Muscle layer of duodenum (tissue), 2 donors: ENCODE data around the gene ZNF860.

ENCODE experiments used
- H3K27ac ChIP-seq: one replicate; pipeline ENCODE4 v1.7.0; 2013; ENCODE audit warnings: mild to moderate bottlenecking, low read length
- H3K27me3 ChIP-seq: one replicate; pipeline ENCODE4 v1.7.0; 2013; ENCODE audit warnings: low read depth, mild to moderate bottlenecking, control low read depth, low read length
- H3K36me3 ChIP-seq, 2 donors: one replicate each; pipeline ENCODE4 v1.7.0; 2013; ENCODE audit warnings: low read length in 2 of 2, control low read depth in 1 of 2, mild to moderate bottlenecking in 1 of 2; ENCODE audit not compliant: insufficient read depth in 2 of 2, control insufficient read depth in 1 of 2
- H3K4me1 ChIP-seq, 2 donors: one replicate each; pipeline ENCODE4 v1.7.0; 2013; ENCODE audit warnings: low read length in 2 of 2, mild to moderate bottlenecking in 2 of 2, control low read depth in 1 of 2, moderate library complexity in 1 of 2; ENCODE audit not compliant: insufficient read depth in 2 of 2, control insufficient read depth in 1 of 2
- H3K4me3 ChIP-seq, 2 donors: one replicate each; pipeline ENCODE4 v1.7.0; 2013; ENCODE audit warnings: low read length in 2 of 2, low read depth in 1 of 2, mild to moderate bottlenecking in 1 of 2
- H3K9me3 ChIP-seq, 2 donors: one replicate each; pipeline ENCODE4 v1.7.0; 2013; ENCODE audit warnings: low read length in 2 of 2, control low read depth in 1 of 2, mild to moderate bottlenecking in 1 of 2; ENCODE audit not compliant: control insufficient read depth in 1 of 2
- donor health status: healthy.

Gene ZNF860

DNA sequence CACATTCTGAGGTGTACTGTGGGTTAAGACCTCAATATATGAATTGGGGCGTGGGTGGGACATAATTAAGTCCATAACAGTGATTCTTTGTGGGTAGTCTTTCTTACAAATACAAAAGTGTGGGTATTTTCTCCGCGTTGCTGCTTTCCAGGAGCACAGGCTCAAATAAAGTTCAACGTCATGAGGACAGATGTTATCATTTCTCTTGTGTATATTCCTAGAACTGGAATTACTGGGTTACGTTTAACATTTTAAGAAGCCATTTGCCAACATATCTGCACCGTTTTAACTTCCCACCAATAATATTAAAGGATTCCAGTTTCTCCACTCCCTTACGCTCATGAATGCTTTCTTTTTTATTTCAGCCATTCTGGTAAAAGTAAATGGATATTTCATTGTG is 39.6 kb downstream of the ZNF860 start:
- peaks cover 7 to 9% of the 10 kb centered on the region in 2 donors for H3K4me1 ChIP-seq
- H3K4me3 ChIP-seq = no peak overlapping the region
- no peaks in the 10 kb centered on the region for H3K27me3 ChIP-seq
- H3K9me3 ChIP-seq = no peaks in the 10 kb centered on the region
- no peaks in the 10 kb centered on the region for H3K36me3 ChIP-seq
- H3K27ac ChIP-seq = no peak overlapping the region

DNA sequence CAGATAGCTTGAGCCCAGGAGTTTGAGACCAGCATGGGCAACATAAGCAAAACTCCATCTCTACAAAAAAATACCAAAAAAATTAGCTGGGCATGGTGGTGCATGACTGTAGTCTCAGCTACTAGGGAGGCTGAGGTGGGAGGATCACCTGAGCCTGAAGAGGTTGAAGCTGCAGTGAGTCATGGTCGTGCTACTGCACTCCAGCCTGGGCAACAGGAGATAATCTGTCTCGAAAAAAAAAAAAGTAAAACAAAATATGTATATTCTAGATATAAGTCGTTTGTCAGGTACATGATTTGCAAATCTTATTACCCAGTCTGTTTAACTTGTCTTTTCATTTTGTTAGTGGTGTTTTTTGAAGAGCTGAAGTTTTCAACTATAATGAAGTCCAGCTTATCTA is 40.2 kb downstream of the ZNF860 start:
- H3K4me1 ChIP-seq = peaks cover 7 to 9% of the 10 kb centered on the region in 2 donors
- H3K27ac ChIP-seq = no peak overlapping the region
- no peaks in the 10 kb centered on the region for H3K9me3 ChIP-seq
- H3K4me3 ChIP-seq = no peak overlapping the region
- H3K36me3 ChIP-seq = no peaks in the 10 kb centered on the region
- H3K27me3 ChIP-seq = no peaks in the 10 kb centered on the region

DNA sequence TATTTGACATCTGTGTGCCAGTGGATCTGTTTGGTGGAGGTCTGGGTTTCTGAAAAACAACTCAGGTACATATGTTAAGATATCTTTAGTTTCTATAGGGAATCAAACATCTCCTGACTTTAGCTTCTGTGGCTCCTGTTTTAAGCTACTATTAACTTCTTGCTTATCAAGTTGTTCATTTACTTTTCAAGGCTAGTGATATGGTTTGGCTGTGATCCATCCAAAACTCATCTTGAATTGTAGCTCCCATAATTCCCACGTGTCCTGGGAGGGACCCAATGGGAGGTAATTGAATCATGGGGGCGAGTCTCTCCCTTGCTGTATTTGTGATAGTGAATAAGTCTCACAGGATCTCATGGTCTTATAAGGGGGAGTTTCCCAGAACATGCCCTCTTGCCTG is 41.4 kb downstream of the ZNF860 start:
- H3K36me3 ChIP-seq = no peaks in the 10 kb centered on the region
- no peaks in the 10 kb centered on the region for H3K27me3 ChIP-seq
- H3K27ac ChIP-seq = no peak overlapping the region
- H3K9me3 ChIP-seq = no peaks in the 10 kb centered on the region
- no peak overlapping the region for H3K4me3 ChIP-seq
- H3K4me1 ChIP-seq = peaks cover 7 to 9% of the 10 kb centered on the region in 2 donors

DNA sequence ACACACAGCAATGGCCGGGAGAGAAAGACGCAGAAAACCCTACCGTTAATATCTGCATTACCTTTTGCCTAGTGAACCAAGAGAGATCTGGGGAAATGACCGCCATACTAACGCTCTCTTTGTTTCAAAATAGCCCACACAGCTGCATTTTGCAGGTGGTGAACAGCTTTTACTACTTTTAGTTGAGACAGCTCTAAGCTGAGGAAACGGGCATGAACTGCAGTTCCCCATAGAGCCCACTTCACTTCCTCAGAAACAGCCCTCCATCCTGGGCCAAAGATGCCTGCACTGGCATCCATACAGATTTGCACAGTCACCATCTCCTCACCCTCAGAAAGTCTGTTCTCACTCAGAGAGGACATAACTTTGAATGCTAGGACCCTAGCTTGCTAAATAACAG is 45.0 kb downstream of the ZNF860 start:
- Histone ChIP-seq H3K27ac (no peak overlapping the region), H3K9me3 (no peaks in the 10 kb centered on the region), H3K4me3 (no peak overlapping the region), H3K36me3 (no peaks in the 10 kb centered on the region), H3K4me1 (no peaks in the 10 kb centered on the region), H3K27me3 (no peaks in the 10 kb centered on the region)

DNA sequence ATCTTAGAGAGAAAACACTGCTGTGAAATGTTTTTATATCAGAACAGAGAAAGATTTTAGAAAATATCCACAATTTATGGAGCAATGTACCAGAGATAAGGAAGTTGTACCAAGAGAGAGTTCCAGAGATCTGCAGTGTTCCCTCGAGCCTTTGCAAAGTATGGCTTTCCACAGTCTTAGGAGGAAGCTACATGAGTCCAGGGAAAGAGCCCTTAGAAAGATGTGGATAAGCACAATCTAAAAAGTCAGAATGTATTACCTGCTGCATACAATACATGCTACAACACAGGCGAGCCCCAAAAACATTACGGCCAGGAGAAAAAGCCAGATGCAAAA is 56.4 kb downstream of the ZNF860 start:
- peaks cover 0 to 2% of the 10 kb centered on the region in 2 donors for H3K9me3 ChIP-seq
- no peak overlapping the region for H3K27ac ChIP-seq
- H3K4me1 ChIP-seq = no peaks in the 10 kb centered on the region
- H3K27me3 ChIP-seq = no peaks in the 10 kb centered on the region
- H3K4me3 ChIP-seq = no peak overlapping the region
- H3K36me3 ChIP-seq = no peaks in the 10 kb centered on the region

DNA sequence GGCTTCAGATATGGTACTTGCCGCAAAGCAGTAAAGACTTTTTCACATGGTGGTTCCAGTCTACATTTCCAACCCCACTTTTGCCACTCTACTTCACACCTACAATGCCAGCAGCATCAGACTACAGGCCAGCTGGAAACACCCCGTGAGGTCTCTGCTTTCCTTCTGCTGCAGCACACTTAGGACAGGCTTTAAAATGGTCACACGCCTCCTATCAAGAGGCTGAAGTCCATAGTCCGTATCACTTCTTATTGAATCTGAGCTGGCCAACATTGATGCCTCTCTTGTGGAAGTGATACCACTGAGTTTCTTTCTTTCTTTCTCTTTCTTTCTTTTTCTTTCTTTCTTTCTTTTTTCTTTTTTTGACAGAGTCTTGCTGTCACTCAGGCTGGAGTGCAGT is 59.8 kb downstream of the ZNF860 start:
- H3K27ac ChIP-seq = no peak overlapping the region
- no peaks in the 10 kb centered on the region for H3K27me3 ChIP-seq
- no peaks in the 10 kb centered on the region for H3K36me3 ChIP-seq
- H3K4me1 ChIP-seq = peaks cover 4 to 5% of the 10 kb centered on the region in 2 donors
- no peak overlapping the region for H3K4me3 ChIP-seq
- H3K9me3 ChIP-seq = peaks cover 0 to 2% of the 10 kb centered on the region in 2 donors
